22Rv1 (cell line): ENCODE data around the gene PLD6.
"Not testable (repeated sequence)": the region's sequence is repeated elsewhere in the genome, so short reads cannot be mapped to it uniquely, and the experiment has no call there.

ENCODE experiments used
- H3K27ac ChIP-seq: fragments of 450-650 bp; 2 replicates; pipeline ENCODE4 v1.5.1; 2017
- ZFX ChIP-seq: fragments of 450-650 bp; IDR thresholded peaks from 2 replicates; pipeline ENCODE4 v1.6.1; 2017; ENCODE audit warnings: antibody characterized with exemption, borderline replicate concordance
- TF ChIP-seq, protein P1 (sequence below): fragments of 450-650 bp; IDR thresholded peaks from 2 replicates; pipeline ENCODE4 v1.5.1; 2017; ENCODE audit warnings: mild to moderate bottlenecking

Gene PLD6, protein sequence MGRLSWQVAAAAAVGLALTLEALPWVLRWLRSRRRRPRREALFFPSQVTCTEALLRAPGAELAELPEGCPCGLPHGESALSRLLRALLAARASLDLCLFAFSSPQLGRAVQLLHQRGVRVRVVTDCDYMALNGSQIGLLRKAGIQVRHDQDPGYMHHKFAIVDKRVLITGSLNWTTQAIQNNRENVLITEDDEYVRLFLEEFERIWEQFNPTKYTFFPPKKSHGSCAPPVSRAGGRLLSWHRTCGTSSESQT

DNA sequence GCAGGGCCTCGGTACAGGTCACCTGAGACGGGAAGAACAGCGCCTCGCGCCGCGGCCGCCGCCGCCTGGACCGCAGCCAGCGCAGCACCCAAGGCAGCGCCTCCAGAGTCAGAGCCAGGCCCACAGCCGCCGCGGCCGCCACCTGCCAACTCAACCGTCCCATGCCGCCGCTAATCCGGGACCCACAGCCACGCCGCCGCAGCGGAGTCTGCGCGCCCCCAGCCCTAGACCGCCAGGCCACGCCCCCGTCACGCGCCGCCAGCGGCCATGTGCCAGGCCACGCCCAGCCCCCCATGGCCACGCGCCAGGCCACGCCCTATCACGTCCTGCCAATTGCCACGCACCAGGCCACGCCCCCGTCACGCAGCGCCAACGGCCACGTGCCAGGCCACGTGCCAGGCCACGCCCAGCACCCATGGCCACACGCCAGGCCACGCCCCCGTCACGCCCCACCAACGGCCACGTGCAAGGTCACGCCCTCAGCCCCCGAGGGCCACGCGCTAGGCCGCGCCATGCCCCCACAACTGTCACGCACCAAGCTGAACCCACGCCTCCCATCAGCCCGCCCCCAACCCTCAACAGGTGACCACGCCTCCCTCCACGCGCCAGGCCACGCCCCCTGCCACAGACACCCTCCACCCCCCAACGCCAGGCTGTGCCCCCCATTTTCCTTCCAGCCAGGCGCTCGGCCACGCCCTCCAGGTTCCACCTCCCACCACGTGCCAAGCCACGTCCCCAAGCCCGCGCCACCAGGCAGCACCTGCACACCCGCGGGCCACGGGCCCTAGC, at the start of gene PLD6:
Gene PLD6, minus strand, starts transcription at position 210 of the 789 bp plus-strand sequence. Its CDS starts 47 bp downstream, at position 163.
- no peak for TF ChIP-seq ZFX
- TF ChIP-seq, protein P1, sequence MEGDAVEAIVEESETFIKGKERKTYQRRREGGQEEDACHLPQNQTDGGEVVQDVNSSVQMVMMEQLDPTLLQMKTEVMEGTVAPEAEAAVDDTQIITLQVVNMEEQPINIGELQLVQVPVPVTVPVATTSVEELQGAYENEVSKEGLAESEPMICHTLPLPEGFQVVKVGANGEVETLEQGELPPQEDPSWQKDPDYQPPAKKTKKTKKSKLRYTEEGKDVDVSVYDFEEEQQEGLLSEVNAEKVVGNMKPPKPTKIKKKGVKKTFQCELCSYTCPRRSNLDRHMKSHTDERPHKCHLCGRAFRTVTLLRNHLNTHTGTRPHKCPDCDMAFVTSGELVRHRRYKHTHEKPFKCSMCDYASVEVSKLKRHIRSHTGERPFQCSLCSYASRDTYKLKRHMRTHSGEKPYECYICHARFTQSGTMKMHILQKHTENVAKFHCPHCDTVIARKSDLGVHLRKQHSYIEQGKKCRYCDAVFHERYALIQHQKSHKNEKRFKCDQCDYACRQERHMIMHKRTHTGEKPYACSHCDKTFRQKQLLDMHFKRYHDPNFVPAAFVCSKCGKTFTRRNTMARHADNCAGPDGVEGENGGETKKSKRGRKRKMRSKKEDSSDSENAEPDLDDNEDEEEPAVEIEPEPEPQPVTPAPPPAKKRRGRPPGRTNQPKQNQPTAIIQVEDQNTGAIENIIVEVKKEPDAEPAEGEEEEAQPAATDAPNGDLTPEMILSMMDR = no peak
- peak within 1 kb of the TSS; percentile 81 for H3K27ac ChIP-seq

DNA sequence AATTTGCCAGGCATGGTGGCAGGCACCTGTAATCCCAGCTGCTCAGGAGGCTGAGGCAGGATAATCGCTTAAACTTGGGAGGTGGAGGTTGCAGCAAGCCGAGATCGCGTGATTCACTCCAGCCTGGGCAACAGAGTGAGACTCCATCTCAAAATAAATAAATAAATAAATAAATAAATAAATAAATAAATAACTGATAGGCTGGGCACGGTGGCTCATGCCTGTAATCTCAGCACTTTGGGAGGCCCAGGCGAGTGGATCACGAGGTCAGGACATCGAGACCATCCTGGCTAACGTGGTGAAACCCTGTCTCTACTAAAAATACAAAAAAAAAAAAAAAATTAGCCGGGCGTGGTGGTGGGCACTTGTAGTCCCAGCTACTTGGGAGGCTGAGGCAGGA, 49.6 kb upstream of the PLD6 start:
- H3K27ac ChIP-seq = not testable (repeated sequence)

DNA sequence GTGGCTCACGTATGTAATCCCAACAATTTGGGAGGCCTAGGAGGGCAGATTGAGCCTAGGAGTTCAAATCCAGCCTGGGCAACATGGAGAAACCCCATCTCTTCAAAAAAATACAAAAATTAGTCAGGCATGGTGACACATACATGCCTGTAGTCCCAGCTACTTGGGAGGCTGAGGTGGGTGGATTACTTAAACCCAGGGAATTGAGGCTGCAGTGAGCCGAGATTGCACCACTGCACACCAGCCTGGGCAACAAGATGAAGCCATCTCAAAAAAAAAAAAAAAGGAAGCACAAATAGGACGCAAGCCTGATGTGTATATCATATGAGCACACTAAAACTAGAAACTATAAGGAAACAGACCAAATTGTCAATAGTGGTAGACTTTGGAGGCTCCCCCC, 47.9 kb upstream of the PLD6 start:
- H3K27ac ChIP-seq = 0 out of 2 replicates have a peak overlapping the region, but pooled peaks have one; percentile 13
- no peak for TF ChIP-seq ZFX
- TF ChIP-seq, protein P1 = no peak

DNA sequence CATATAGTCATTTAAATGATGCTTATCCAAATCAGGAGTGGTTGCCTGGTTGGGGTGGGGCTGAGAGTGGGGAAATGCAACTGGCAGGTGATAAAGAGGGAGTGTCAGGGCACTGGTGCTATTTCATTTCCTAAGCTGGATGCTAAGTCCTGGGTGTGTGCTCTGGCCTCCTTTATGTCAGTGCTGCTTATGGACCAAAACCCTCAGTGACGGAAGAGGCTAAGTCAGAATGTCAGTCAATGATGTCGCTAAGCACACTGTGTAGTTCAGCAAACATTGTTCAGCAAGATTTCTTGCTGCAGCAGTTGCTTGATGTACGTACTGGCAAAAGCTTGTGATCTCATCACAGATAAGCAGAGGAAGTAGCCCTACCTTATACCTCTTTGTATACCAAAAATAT, 47.3 kb upstream of the PLD6 start:
- 0 out of 2 replicates have a peak overlapping the region, but pooled peaks have one; percentile 13 for H3K27ac ChIP-seq
- TF ChIP-seq, protein P1 = no peak
- TF ChIP-seq ZFX = no peak

DNA sequence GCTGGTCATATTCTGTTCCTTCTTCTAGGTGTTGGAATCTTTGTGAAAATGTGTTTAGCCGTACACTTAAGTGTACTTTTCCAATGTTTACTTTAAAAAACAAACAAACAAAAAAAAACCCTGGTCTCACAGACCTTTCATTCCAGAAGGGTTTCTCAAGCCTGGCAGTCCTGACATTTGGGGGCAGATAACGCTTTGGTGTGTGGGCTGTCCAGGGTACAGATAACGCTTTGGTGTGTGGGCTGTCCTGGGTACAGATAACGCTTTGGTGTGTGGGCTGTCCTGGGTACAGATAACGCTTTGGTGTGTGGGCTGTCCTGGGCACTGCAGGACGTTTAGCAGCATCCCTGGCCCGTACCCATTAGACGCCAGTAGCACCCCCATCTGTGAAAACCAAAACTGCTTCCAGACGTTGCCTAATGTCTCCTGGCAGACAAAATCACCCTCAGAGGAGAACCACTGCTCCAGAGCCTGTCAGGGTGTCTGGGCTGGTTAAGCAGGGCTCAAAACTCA, 46.1 kb upstream of the PLD6 start:
- TF ChIP-seq, protein P1 = no peak
- peak overlapping the region; percentile 42; the same call in 1 of the 2 replicates for H3K27ac ChIP-seq

DNA sequence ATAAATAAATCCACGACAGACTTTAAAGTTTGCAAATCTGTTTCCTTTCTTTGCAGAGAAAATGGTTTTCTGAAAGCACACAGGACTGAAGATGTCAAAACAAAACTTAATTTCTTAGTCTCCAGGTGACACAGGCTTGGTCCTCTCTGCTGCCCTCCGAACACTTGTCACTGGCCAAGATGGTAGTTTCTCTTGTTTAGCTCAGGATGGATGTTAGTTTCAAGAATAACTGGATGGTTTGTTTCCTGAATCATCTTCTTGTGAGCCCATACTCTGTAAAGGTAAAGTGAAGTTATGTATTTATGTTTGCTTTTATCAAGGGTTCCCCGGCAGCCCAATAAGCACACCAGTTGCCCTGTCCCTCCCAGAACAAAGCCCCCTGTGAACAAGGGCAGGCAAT, 40.7 kb upstream of the PLD6 start:
- no peak for TF ChIP-seq ZFX
- H3K27ac ChIP-seq = no peak overlapping the region

DNA sequence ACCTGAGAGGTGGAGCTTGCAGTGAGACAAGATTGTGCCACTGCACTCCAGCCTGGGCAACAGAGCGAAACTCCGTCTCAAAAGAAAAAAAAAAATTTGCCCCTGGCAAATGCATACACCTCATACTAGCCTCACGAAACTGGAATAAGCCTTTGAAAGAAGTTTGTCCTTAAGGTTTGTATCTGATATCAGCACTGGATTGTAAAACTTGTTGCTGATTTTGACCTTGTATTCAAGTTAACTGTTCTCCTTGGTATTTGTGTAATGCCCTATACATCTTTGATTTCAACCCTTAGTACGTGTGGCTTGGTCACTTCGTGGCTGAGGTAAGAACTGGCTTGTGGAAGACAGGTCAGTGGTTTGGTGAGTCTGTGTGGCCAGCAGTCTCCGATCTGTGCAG, 37.0 kb upstream of the PLD6 start:
- H3K27ac ChIP-seq = no peak overlapping the region
- TF ChIP-seq ZFX = no peak
- TF ChIP-seq, protein P1 = no peak

DNA sequence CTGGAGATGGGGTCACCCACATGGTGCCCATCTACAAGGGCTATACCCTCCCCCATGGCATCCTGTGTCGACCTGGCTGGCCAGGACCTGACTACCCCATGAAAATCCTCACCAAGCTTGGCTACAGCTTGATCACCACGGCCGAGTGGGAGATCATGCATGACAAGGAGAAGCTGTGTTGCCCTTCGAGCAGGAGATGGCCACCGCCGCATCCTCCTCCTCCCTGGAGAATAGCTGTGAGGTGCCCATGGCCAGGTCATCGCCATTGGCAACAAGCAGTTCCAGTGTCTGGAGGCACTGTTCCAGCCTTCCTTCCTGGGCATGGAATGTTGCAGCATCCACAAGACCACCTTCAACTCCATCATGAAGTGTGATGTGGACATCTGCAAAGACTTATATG, 36.1 kb upstream of the PLD6 start:
- no peak for TF ChIP-seq ZFX
- TF ChIP-seq, protein P1 = no peak
- no peak overlapping the region for H3K27ac ChIP-seq
